HL-60/S4 treated with phorbol 12-myristate 13-acetate at 8.2 ng/mL for 4 days and 3 days (cell line): ENCODE results near the gene COASY.
"Not testable (repeated sequence)": the region's sequence is repeated elsewhere in the genome, so short reads cannot be mapped to it uniquely, and the experiment has no call there.

Experiments used
- in situ Hi-C: fragments of 300-500 bp; cut with MboI; formaldehyde crosslinking; loops from 2 replicates; pipeline ENCODE4 v1.15.0; 2022; ENCODE audit warnings: low sequenced_read_pairs

COASY gene

DNA sequence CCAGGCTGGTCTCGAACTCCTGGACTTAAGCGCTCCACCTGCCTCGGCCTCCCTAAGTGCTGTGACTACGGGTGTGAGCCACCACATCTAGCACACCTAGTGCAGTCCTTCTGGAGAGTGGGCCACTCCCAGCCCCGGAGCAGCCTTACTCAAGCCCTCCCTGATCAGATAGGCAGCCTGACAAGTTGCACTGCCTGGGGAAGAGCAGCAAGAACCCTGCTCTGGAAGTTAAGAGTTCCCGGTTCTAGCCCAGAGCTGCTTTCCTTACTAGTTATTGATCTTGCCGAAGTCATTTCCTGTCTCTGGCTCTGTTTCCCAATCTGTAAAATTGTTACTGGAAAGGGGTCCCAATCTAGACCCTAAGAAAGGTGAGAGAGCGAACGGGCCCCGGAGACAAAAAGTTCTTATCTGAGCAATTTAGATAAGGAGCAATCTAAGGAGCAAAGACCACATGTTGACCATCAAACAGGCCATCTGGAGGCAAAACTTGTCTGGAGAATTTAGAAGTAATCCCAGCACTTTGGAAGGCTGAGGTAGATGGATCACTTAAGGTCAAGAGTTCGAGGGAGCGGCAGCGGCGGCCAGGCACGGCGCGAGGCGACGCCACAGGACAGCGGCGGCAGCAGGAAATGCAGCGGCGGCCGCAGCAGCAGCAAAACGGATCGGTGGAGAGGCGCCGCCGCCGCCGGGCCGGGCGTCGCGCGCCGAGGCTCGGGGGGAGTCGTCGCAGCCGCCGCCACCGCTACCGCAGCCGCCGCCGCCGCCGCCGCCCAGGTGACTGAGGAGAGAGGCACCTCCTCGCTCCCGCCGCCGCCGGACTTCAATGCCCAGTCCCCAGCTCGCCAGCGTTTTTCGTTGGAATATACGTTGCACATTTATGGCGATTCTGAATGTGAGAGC lies 30.2 kb upstream of the COASY start:
- in situ Hi-C loops: no loop called here

DNA sequence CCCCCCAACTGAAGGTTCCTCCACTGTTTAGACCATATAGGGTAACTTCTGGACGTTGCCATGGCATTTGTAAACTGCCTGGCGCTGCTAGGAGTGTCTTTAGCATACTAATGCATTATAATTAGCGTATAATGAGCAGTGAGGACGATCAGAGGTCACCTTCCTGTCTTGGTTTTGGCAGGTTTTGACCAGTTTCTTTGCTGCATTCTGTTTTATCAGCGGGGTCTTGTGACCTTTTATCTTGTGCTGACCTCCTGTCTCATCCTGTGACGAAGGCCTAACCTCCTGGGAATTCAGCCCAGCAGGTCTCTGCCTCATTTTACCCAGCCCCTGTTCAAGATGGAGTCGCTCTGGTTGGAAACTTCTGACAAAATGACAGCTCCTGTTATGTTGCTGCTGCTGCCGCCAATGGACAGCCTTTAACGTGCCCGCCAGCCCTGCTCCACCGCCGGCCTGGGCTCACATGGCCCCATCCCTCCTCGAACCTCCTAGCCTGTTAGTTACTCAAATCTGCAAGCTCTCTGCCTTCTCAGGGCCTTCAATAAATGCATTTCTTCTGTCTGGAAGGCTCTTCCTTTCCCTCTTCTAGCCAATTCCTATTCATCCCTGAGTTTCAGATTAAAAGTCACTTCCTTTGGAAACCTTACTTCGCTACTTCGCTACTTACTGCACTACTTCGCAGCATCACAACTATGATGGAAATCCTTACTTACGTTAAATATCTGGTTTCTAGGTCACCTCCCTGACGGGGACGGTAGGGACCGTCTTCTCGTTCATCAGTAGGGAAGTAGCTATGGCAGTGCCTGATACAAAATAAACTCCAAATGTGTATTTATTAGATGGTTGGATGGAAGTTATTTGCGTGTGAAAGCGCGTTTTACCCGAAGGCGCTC lies 26.5 kb upstream of the COASY start:
- in situ Hi-C loops: no loop called here

DNA sequence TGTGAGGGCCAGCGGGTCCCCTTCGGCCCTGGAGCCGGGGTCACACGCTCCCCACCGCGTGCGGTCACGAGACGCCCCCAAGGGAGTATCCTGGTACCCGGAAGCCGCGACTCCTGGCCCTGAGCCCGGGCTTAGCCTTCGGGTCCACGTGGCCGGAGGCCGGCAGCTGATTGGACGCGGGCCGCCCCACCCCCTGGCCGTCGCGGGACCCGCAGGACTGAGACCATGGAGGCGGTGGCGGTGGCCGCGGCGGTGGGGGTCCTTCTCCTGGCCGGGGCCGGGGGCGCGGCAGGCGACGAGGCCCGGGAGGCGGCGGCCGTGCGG lies 25.9 kb upstream of the COASY start, which contains the start of gene NAGLU:
TSS of gene NAGLU (plus strand) at position 194 of the 324 bp plus-strand sequence. CDS start at position 226, 32 bp downstream.
- in situ Hi-C loops: no loop called here

DNA sequence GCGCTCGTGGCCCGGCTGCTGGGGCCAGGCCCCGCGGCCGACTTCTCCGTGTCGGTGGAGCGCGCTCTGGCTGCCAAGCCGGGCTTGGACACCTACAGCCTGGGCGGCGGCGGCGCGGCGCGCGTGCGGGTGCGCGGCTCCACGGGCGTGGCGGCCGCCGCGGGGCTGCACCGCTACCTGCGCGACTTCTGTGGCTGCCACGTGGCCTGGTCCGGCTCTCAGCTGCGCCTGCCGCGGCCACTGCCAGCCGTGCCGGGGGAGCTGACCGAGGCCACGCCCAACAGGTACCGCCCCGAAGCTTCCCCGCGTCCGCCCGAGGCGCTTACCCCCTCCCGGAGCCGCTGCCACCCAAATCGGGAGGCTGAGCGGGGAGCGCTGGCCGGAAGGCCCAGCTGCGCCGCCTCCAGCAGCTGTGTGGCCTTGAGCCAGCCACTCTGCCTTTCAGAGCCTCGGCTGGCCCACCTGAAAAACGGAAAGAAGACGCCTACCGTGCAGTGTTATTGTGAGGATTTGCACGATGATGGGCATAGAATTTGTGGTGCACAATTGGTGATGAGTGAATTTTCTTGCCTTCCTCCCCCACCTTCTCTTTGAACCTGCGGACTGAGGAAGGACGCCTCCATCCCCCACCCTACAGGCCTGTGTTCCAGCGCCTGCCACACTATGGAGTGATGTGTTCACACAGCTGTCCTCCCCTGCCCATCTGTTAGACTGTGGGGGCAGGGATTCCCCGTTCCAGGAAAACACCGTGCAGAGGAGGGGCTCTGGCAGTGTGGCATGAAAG lies 25.4 kb upstream of the COASY start:
- in situ Hi-C loops: no loop called here

DNA sequence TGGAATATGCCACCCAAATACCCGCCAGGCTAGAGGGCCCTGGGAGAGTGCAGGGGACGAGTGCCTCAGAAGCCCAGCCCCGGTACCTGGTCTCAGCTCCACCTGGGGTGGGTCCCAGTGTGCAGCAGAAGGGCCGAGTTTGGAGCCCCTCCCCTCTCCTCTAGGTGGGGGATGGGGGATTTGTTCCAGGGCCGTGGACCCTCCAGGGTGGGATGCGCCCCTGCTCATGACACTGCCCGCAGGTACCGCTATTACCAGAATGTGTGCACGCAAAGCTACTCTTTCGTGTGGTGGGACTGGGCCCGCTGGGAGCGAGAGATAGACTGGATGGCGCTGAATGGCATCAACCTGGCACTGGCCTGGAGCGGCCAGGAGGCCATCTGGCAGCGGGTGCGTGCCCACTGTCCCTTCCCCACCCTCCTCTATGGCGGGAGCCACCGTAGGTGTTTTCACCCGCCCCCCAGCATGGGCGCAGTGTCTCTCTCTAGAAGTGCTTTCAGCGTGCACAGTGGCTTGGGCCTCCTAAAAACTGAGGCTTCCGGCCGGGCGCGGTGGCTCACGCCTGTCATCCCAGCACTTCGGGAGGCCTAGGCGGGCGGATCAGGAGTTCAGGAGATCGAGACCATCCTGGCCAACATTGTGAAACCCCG lies 24.7 kb upstream of the COASY start:
- in situ Hi-C loops: no loop called here

DNA sequence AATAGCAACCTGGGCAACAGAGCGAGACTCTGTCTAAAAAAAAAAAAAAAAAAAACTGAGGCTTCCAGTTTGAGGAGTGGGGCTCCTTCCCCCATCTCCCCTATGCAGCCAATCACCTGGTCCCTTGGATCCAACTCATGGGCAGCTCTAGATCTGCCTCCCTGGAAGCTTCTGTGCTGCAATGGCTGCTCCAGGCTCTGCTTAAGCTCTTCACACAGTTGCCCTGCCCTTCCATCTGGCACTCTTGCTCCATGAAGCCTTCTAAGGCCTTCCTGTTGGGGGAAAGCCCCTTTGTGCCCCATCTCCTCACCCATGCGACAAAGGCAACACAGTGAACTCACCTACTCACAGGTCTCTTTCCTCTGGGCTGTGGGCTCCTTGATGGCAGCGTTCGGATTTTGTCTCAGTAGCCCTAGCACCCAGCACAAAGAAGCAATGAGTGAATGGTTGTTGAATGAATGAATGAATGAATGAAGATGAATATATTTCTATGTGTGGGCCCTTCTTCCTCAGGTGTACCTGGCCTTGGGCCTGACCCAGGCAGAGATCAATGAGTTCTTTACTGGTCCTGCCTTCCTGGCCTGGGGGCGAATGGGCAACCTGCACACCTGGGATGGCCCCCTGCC lies 24.0 kb upstream of the COASY start:
- in situ Hi-C loops: no loop called here

DNA sequence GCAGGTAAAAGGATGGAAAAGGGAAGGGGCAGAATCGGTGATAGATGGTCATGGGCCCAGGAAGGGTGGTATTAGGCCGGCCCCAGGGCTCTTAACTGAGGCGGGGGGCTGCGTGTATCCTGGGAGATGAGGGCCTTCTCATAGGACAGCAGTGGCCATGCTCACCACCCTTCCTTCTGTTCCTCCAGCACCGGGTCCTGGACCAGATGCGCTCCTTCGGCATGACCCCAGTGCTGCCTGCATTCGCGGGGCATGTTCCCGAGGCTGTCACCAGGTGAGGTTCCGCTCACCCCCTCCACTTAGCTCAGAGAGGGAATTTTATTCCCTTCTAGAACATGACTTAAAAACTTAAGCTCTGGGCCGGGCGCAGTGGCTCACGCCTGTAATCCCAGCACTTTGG lies 23.5 kb upstream of the COASY start:
- in situ Hi-C loops: no loop called here

DNA sequence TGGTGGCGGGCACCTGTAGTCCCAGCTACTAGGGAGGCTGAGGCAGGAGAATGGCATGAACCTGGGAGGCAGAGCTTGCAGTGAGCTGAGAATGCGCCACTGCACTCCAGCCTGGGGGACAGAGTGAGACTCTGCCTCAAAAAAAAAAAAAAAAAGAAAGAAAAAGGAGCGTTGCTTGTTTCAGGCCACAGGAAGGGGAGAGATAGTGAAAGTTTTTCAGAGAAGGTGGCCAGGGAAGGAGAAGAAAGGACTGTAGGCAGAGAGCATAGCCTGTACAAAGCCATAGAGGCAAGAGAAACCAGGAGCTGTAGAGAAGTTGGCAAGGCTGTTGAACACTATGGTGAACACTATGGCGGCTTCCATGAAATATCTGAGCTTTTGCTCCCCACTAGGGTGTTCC lies 21.4 kb upstream of the COASY start:
- in situ Hi-C loops: not testable (repeated sequence)

DNA sequence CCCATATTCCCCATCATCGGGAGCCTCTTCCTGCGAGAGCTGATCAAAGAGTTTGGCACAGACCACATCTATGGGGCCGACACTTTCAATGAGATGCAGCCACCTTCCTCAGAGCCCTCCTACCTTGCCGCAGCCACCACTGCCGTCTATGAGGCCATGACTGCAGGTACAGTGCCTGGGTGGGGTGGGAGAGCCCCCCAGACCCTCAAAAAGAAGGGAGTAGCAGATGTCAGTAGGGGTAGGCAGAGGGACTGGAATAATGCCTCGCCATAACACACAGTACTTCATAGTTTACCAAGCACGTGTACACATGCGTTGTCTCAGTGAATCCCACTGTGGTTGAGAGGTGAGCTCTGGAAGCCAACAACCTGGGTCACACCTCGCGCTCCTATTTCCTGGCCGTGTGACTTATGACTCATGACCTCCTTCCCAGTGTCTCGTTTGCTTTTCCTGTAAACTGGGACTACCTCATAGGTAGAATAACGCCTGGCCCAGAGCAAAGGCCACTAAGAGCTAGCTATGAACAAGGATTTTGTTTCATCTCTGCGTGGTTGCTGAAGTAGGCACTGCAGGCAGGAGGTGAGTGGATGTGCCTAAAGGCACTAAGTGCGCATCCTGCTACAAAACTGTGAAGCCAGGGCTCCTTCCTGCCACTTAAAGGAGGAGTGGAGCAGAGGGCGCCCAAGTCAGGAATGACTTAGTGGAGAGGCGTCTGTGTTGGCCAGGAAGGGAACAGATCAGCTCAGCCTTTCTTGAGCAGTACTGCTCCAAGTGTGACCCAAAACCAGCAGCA lies 20.7 kb upstream of the COASY start:
- in situ Hi-C loops: no loop called here

DNA sequence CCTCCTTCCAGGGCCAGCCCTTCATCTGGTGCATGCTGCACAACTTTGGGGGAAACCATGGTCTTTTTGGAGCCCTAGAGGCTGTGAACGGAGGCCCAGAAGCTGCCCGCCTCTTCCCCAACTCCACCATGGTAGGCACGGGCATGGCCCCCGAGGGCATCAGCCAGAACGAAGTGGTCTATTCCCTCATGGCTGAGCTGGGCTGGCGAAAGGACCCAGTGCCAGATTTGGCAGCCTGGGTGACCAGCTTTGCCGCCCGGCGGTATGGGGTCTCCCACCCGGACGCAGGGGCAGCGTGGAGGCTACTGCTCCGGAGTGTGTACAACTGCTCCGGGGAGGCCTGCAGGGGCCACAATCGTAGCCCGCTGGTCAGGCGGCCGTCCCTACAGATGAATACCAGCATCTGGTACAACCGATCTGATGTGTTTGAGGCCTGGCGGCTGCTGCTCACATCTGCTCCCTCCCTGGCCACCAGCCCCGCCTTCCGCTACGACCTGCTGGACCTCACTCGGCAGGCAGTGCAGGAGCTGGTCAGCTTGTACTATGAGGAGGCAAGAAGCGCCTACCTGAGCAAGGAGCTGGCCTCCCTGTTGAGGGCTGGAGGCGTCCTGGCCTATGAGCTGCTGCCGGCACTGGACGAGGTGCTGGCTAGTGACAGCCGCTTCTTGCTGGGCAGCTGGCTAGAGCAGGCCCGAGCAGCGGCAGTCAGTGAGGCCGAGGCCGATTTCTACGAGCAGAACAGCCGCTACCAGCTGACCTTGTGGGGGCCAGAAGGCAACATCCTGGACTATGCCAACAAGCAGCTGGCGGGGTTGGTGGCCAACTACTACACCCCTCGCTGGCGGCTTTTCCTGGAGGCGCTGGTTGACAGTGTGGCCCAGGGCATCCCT lies 18.5 kb upstream of the COASY start:
- in situ Hi-C loops: no loop called here

DNA sequence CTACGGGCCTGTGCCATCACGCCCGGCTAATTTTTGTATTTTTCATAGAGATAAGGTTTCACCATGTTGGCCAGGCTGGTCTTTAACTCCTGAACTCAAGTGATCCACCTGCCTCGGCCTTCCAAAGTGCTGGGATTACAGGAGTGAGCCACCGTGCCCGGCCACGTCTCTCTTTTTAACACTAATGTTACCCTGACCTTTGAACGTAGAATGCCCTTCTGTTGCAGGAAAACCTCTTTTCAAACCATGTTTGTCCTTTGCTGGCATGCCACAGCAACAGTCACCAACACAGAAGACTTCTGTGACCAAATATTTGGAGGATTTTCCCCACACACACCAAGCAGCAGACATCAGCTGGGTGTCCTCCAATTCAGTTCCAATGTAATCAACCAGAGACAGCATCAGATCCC lies 17.1 kb upstream of the COASY start:
- in situ Hi-C loops: no loop called here

DNA sequence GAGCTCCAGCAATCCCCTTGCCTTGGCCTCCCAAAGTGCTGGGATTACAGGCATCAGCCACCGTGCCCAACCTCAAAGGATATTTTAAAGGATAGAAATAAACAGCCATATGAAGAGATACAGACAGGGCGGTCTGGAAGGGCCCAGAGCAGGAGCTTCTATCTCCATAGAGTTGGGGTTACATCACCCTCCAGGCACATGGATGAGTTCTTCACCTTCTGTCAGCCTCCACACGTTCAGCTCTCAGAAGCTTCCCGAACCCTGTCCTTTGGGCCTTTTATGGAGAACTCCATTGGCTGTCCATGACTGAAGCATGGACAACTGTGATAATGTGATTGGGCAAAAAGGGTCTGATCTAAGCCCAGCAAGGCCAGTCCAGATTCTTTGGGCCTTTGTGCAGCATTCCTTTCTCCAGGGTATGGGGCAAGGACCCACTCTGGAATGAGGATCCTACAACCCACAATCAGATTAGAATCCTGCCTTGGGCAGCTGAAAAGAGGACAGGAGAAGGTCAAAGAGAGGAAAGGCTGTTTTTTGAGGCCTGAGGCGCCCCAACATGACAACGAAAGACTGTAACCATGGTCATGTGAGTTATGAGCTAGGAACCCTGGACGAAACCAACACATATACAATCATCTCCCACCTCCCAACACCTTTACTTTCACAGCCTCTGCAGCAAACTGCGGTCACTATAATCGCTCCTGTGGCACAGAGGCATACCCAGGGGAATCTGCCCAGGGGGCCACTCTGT lies 16.0 kb upstream of the COASY start:
- in situ Hi-C loops: not testable (repeated sequence)

DNA sequence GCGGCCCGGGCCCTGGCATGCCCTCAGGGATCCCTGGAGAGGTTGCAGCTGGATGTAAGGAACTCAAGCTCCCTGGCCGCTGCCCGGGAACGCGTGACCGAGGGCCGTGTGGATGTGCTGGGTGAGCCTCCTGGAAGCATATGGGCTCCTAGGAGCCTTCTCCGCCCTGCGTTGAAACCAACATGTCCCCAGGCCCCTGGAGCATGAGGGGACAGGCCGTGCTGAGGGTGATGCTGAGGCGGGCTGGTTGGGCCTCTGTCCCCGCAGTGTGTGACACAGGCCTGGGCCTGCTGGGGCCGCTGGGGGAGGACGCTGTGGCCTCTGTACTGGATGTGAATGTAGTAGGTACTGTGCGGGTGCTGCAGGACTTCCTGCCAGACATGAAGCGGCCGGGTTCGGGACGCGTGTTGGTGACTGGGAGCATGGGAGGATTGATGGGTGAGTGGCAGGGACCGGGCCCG lies 14.9 kb upstream of the COASY start:
- in situ Hi-C loops: no loop called here

DNA sequence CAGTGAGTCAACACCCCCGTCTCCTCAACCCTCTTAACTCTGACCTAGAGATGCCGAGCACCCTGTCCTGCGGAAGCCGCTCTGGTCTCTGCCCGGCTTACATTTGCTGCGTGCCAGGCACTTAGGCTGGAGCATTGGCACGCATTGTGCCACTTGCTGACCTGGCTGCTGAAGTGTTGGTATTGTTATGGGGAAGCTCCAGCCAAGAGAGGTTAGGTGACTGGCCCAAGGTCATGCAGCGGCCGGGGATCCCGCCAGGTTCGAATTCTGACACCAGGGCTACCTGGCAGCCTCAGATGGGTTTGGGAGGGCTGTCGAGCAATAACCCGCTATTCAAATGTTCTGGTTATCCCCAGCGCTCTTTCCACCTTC lies 14.3 kb upstream of the COASY start:
- in situ Hi-C loops: no loop called here

DNA sequence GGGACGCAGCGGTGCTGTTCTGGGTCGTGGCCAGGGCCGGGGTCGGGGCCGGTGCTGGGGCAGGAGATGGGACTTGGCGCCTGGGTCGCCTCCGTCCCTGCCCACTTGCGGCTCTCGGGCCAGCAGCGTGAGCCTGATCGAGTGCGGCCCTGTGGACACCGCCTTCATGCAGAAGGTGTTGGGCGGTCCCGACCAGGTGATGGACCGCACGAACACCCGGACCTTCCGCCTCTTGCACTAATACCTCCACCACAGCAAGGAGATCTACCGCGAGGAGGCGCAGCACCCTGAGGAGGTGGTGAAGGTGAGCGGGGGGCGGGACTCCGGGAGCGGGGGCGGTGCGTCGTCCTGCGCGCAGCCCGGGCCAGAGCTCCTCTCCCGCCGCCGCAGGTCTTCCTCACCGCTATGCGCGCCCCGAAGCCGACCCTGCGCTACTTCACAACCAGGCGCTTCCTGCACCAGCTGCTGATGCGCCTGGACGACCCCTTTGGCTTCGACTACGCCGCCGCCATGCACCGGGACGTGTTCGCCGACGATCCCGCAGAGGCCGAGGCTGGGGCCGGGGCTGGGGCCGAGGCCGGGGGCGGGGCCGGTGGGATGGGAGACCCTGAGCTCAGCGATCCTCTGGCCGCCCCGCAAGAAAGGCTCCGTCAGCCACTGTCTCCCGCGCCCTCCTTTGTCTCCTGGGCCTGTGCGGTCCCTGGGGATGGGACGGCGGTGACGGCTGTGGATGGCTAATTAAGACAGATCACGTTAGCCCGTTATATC lies 13.7 kb upstream of the COASY start:
- in situ Hi-C loops: no loop called here

DNA sequence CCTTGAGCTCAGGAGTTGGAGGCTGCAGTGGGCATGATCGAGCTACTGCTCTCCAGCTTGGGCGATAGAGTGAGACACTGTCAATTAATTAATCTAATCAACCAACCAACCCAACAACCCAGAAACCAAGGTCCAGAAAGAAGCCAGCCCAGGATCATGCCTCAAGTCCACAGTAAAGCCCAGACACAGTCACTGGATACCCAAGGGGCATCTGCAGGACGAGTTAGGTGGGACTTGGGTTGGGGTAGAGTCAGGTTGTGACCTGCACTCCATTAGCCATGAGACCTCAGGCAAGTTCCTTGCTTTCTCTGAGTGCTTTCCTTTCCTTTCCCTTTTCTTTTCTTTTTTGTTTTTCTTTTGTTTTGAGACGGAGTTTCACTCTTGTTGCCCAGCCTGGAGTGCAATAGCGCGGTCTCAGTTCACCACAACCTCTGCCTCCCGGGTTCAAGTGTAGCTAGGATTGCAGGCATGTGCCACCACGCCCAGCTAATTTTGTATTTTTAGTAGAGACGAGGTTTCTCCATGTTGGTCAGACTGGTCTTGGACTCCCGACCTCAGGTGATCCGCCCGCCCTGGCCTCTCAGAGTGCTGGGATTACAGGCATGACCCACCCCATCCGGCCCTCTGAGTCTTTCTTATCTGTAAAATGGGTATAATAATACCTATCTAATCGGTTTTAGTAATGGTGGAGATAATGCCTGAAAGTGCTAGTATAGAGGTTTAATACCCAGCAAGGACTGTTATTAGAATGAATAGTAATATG lies 12.8 kb upstream of the COASY start:
- in situ Hi-C loops: no loop called here
